Measurements from ENCODE around the gene PALS1.

- no peak for TF ChIP-seq CTCF (tag by site-specific recombination; IDR thresholded peaks at IDR 0.05)
- no peak for TF ChIP-seq ZNF426 (tag by site-specific recombination; IDR thresholded peaks at IDR 0.05)
- no peak for TF ChIP-seq SETDB1 (IDR thresholded peaks at IDR 0.05; ENCODE audit: insufficient read length, low read length)
- no peak for TF ChIP-seq REST (tag by site-specific recombination; IDR thresholded peaks at IDR 0.05)
Measured at GRCh38 chr14:67270145-67270753, 29.0 kb downstream of the PALS1 start.
